H1 (cell line): ENCODE measurements around the gene INHA. TPM values are rescaled to one million over a fixed set of nuclear protein-coding genes. Genes with fewer than 3 reads are reported as not detected.

ENCODE experiments used
- CTCF ChIA-PET: fragments of 300-600 bp; sonication (Branson Sonifier 250); formaldehyde crosslinking; loops from one replicate; lab custom pipeline; 2021; ENCODE audit not compliant: partially characterized antibody; lab: Charles Lee
- POLR2A ChIA-PET: fragments of 300-600 bp; sonication (Branson Sonifier 250); formaldehyde crosslinking; loops from one replicate; lab custom pipeline; 2021; ENCODE audit warnings: inconsistent platforms; ENCODE audit not compliant: partially characterized antibody; lab: Charles Lee
- DNase-seq, 2 experiments: peaks; one replicate each; pipeline versions ENCODE4 v3.0.0 to v3.0.0-alpha.2; 2010 to 2022; ENCODE audit warnings: low spot score in 2 of 2, low read depth in 1 of 2, mixed read lengths in 1 of 2
- FAIRE-seq: peaks from 2 replicates; lab custom pipeline; 2011; peaks lifted over from hg19 to GRCh38; lab: Jason Lieb, UNC
- H2AFZ ChIP-seq: 2 replicates; pipeline ENCODE4 v1.8.1; 2012; ENCODE audit warnings: low read length, inconsistent platforms
- H2AK5ac ChIP-seq: 2 replicates; pipeline ENCODE4 v1.6.1; 2013; ENCODE audit warnings: low read depth, low read length
- H2BK120ac ChIP-seq: replicated peaks from 2 replicates; pipeline ENCODE3; 2013; ENCODE audit warnings: low read depth, low read length, inconsistent platforms
- H2BK12ac ChIP-seq: 2 replicates; pipeline ENCODE4 v1.6.1; 2013; ENCODE audit warnings: low read depth, low read length
- H2BK15ac ChIP-seq: 2 replicates; pipeline ENCODE4 v1.6.1; 2013; ENCODE audit warnings: low read length
- H2BK20ac ChIP-seq: 2 replicates; pipeline ENCODE4 v1.6.1; 2013; ENCODE audit warnings: low read length
- H2BK5ac ChIP-seq: 2 replicates; pipeline ENCODE4 v1.6.1; 2013; ENCODE audit warnings: low read depth, low read length
- H3K14ac ChIP-seq: 2 replicates; pipeline ENCODE4 v1.6.1; 2013; ENCODE audit warnings: inconsistent platforms; ENCODE audit not compliant: insufficient read length
- H3K18ac ChIP-seq: 2 replicates; pipeline ENCODE4 v1.6.1; 2013; ENCODE audit warnings: low read length; ENCODE audit errors: extremely low read depth
- H3K23ac ChIP-seq: 2 replicates; pipeline ENCODE4 v1.6.1; 2013; ENCODE audit warnings: inconsistent platforms; ENCODE audit not compliant: insufficient read length
- H3K23me2 ChIP-seq: 2 replicates; pipeline ENCODE4 v1.6.1; 2013; ENCODE audit warnings: low read depth, low read length
- H3K27ac ChIP-seq: 2 replicates; pipeline ENCODE4 v1.6.1; 2011; ENCODE audit warnings: low read depth, low read length, inconsistent platforms
- H3K27me3 ChIP-seq, 4 experiments: replicated peaks in 1 of 4; 1 replicate in 1 of 4; 2 replicates in 3 of 4; pipeline versions ENCODE4 v1.6.1 to v1.8.1; 2011 to 2013; ENCODE audit warnings: low read length in 3 of 4, mild to moderate bottlenecking in 3 of 4, inconsistent platforms in 2 of 4, mixed read lengths in 2 of 4, moderate library complexity in 1 of 4; ENCODE audit not compliant: control insufficient read depth in 3 of 4, insufficient read depth in 3 of 4; ENCODE audit errors: extremely low read depth in 1 of 4
- H3K36me3 ChIP-seq, 4 experiments: 2 replicates each; pipeline versions ENCODE4 v1.6.1 to v1.8.1; 2011 to 2013; ENCODE audit warnings: mild to moderate bottlenecking in 4 of 4, low read length in 3 of 4, moderate library complexity in 2 of 4, control low read depth in 1 of 4, inconsistent platforms in 1 of 4; ENCODE audit not compliant: insufficient read depth in 4 of 4, control insufficient read depth in 2 of 4
- H3K4ac ChIP-seq: replicated peaks from 2 replicates; pipeline ENCODE3; 2013; ENCODE audit warnings: low read length, low read depth, mixed read lengths, inconsistent platforms; ENCODE audit not compliant: insufficient read length
- H3K4me1 ChIP-seq, 4 experiments: replicated peaks in 1 of 4; 1 replicate in 1 of 4; 2 replicates in 3 of 4; pipeline versions ENCODE4 v1.6.1 to v1.8.1; 2011 to 2013; ENCODE audit warnings: low read length in 3 of 4, inconsistent platforms in 2 of 4, mixed read lengths in 1 of 4; ENCODE audit not compliant: insufficient read depth in 4 of 4, control insufficient read depth in 3 of 4
- H3K4me2 ChIP-seq, 2 experiments: 2 replicates each; pipeline versions ENCODE4 v1.6.1 to v1.8.1; 2011 to 2013; ENCODE audit warnings: low read depth in 2 of 2, low read length in 2 of 2, control low read depth in 1 of 2, inconsistent platforms in 1 of 2, mild to moderate bottlenecking in 1 of 2; ENCODE audit not compliant: insufficient read depth in 1 of 2
- H3K4me3 ChIP-seq, 4 experiments: fragments of 200-600, 300-600 bp in 1 of 4; sonication (generic), shearing (Covaris generic), sonication (Bioruptor Twin) in 1 of 4; 2 replicates each; pipeline versions ENCODE4 v1.5.1 to v1.8.1; 2011 to 2016; ENCODE audit warnings: low read length in 4 of 4, low read depth in 3 of 4, control low read depth in 2 of 4, inconsistent platforms in 2 of 4, mild to moderate bottlenecking in 2 of 4, mixed read lengths in 1 of 4, moderate library complexity in 1 of 4; ENCODE audit not compliant: insufficient read depth in 2 of 4; ENCODE audit errors: extremely low read depth in 1 of 4
- H3K56ac ChIP-seq: replicated peaks from 2 replicates; pipeline ENCODE3; 2013; ENCODE audit warnings: low read depth, mild to moderate bottlenecking, mixed read lengths, low read length, inconsistent platforms; ENCODE audit not compliant: insufficient read length
- H3K79me1 ChIP-seq: 2 replicates; pipeline ENCODE4 v1.6.1; 2013; ENCODE audit warnings: low read depth, low read length, control low read depth
- H3K79me2 ChIP-seq, 2 experiments: 2 replicates each; pipeline versions ENCODE4 v1.6.1 to v1.8.1; 2012 to 2013; ENCODE audit warnings: low read length in 2 of 2, mild to moderate bottlenecking in 2 of 2, inconsistent platforms in 1 of 2; ENCODE audit not compliant: insufficient read depth in 2 of 2, control insufficient read depth in 1 of 2
- H3K9ac ChIP-seq, 4 experiments: replicated peaks in 1 of 4; 1 replicate in 1 of 4; 2 replicates in 3 of 4; pipeline versions ENCODE4 v1.6.1 to v1.8.1; 2011 to 2013; ENCODE audit warnings: low read depth in 3 of 4, low read length in 3 of 4, control low read depth in 2 of 4, mild to moderate bottlenecking in 2 of 4, moderate library complexity in 2 of 4, inconsistent platforms in 1 of 4; ENCODE audit errors: extremely low read depth in 1 of 4
- H3K9me3 ChIP-seq, 2 experiments: 2 replicates each; pipeline versions ENCODE4 v1.6.1 to v1.8.1; 2012 to 2013; ENCODE audit warnings: mild to moderate bottlenecking in 2 of 2, moderate library complexity in 2 of 2, control low read depth in 1 of 2, inconsistent platforms in 1 of 2, low read depth in 1 of 2, low read length in 1 of 2, mixed read lengths in 1 of 2; ENCODE audit not compliant: insufficient read depth in 2 of 2
- H4K20me1 ChIP-seq, 2 experiments: replicated peaks in 1 of 2; 2 replicates each; pipeline versions ENCODE3 to v1.8.1; 2011 to 2013; ENCODE audit warnings: inconsistent platforms in 2 of 2, low read length in 2 of 2, mild to moderate bottlenecking in 1 of 2; ENCODE audit not compliant: insufficient read depth in 2 of 2, control insufficient read depth in 1 of 2
- H4K5ac ChIP-seq: 2 replicates; pipeline ENCODE4 v1.6.1; 2013; ENCODE audit warnings: low read length, low read depth, mixed read lengths, inconsistent platforms; ENCODE audit not compliant: insufficient read length
- H4K8ac ChIP-seq: 2 replicates; pipeline ENCODE4 v1.8.0; 2013; ENCODE audit warnings: mild to moderate bottlenecking, moderate library complexity, low read length, inconsistent platforms; ENCODE audit not compliant: insufficient read depth; ENCODE audit errors: extremely low read depth
- H4K91ac ChIP-seq: replicated peaks from 2 replicates; pipeline ENCODE3; 2013; ENCODE audit warnings: low read length, mixed read lengths, inconsistent platforms; ENCODE audit not compliant: insufficient read length
- SP1 ChIP-seq: IDR thresholded peaks from 2 replicates; pipeline ENCODE4 v1.6.1; 2011; ENCODE audit warnings: low read depth, low read length
- WGBS, 2 experiments: shearing (Covaris generic) in 1 of 2; methylation state at CpG; one replicate each; pipeline versions ENCODE4 v1.1.6 to v1.1.7; 2013 to 2015; ENCODE audit warnings: low lambda C conversion rate in 2 of 2, mixed read lengths in 2 of 2, inconsistent platforms in 1 of 2, low coverage in 1 of 2, missing lambda C conversion rate in 1 of 2; ENCODE audit not compliant: insufficient replicate concordance in 2 of 2, insufficient coverage in 1 of 2, insufficient read length in 1 of 2; ENCODE audit errors: extremely low coverage in 1 of 2, missing lambda C conversion rate in 1 of 2; 5-methylcytosine and 5-hydroxymethylcytosine counted together
- polyA plus RNA-seq, 7 experiments: library from polyadenylated mRNA; depleted of rRNA in 3 of 7; stranded (reverse) in 5 of 7; unstranded in 2 of 7; fragments of >200 nt in 5 of 7; fragments of 200-250 nt in 2 of 7; gene quantifications; 1 replicate in 5 of 7; 2 replicates in 1 of 7; 4 replicates in 1 of 7; pipeline versions ENCODE4 v1.2.1 to v1.2.3, GENCODE V29; 2011 to 2013; ENCODE audit warnings: missing spikeins in 2 of 7, mixed read lengths in 2 of 7
- total RNA-seq: library from RNA; stranded (reverse); fragmentation: NEBNext Ultra II Directional; extraction: Animal tissue kit (Norgen Biotek cat#: 25700); gene quantifications from 2 replicates; pipeline ENCODE4 v1.2.1, GENCODE V29; 2021

Gene INHA
- total and polyA plus RNA-seq, 2 of the 8 experiments (the other 6 are each of a cell fraction or from before 2014, with no cell fraction given): 0.65 to 2.7 TPM

GRCh38 chr2:219624565-219624964 lies 52.5 kb downstream of the INHA start:
- H4K20me1 ChIP-seq: no peaks in the 10 kb centered on the region
- no peak overlapping the region for H3K23ac ChIP-seq
- no peak overlapping the region; the same call in 1 of the 2 replicates for H2BK5ac ChIP-seq
- FAIRE-seq (no peak), DNase-seq (no peak)
- H3K4ac ChIP-seq: no peak overlapping the region
- H3K4me1 ChIP-seq: peaks cover 0 to 12% (median 9%) of the 10 kb centered on the region in 4 experiments; a peak in 5 of 7 replicates
- no peak overlapping the region for H3K9ac ChIP-seq
- H3K9me3 ChIP-seq: no peaks in the 10 kb centered on the region
- no peak overlapping the region for H4K5ac ChIP-seq
- ChIA-PET CTCF (interaction anchor here (18.7 kb wide), 1 partner anchor 11 kb away, joined by 356 read pairs; the partner anchor contains the start of gene SLC4A3), POLR2A (interaction anchor here (1.8 kb wide), 1 partner anchor 8 kb away, joined by 4 read pairs; no protein-coding TSS in a partner anchor)
- no peak overlapping the region for H4K91ac ChIP-seq
- H3K14ac ChIP-seq: no peak overlapping the region
- H2BK120ac ChIP-seq: no peak overlapping the region
- H2BK20ac ChIP-seq: no peak overlapping the region
- 93% methylated on average over 6 of the region's 6 CpGs; no CpG with 5 or more reads in 1 of the 2 experiments for WGBS, 2 experiments
- no peak overlapping the region for H3K56ac ChIP-seq
- H3K4me2 ChIP-seq: no peak overlapping the region
- no peaks in the 10 kb centered on the region for H3K79me2 ChIP-seq
- H3K23me2 ChIP-seq: peaks cover 3% of the 10 kb centered on the region; the same call in 1 of the 2 replicates
- peak overlapping the region; percentile 81; the same call in 1 of the 2 replicates for H2BK12ac ChIP-seq
- H3K27me3 ChIP-seq: peaks cover 0 to 11% (median 6%) of the 10 kb centered on the region in 4 experiments; a peak in 5 of 7 replicates
- H3K79me1 ChIP-seq: no peaks in the 10 kb centered on the region
- no peak overlapping the region for H3K27ac ChIP-seq
- H3K4me3 ChIP-seq: no peak overlapping the region
- H3K18ac ChIP-seq: no peak overlapping the region
- no peak overlapping the region for H2AK5ac ChIP-seq
- H3K36me3 ChIP-seq: no peaks in the 10 kb centered on the region
- H2BK15ac ChIP-seq: no peak overlapping the region
- H4K8ac ChIP-seq: no peak overlapping the region
- no peak overlapping the region for H2AFZ ChIP-seq
- no peak for TF ChIP-seq SP1
